WERI-Rb-1 (cell line): Measurements from ENCODE around the gene ANP32A.

Source experiments
- DNase-seq: peaks from one replicate; pipeline ENCODE4 v3.0.0-alpha.2; 2020
- H3K27ac ChIP-seq: fragments of 250-450 bp; sonication (Bioruptor Pico); 2 replicates; pipeline ENCODE4 v1.5.1; 2020; ENCODE audit warnings: mild to moderate bottlenecking, moderate library complexity
- H3K27me3 ChIP-seq: fragments of 250-450 bp; sonication (Bioruptor Pico); 2 replicates; pipeline ENCODE4 v1.5.1; 2021; ENCODE audit warnings: mild to moderate bottlenecking, low read depth, moderate library complexity; ENCODE audit not compliant: insufficient read depth, severe bottlenecking
- H3K36me3 ChIP-seq: fragments of 250-450 bp; sonication (Bioruptor Pico); 2 replicates; pipeline ENCODE4 v1.5.1; 2020; ENCODE audit warnings: mild to moderate bottlenecking, moderate library complexity
- H3K4me3 ChIP-seq: 2 replicates; pipeline ENCODE4 v1.5.1; 2011; ENCODE audit warnings: low read depth, mild to moderate bottlenecking, control low read depth, low read length
- H3K9me3 ChIP-seq: fragments of 250-450 bp; sonication (Bioruptor Pico); 2 replicates; pipeline ENCODE4 v1.5.1; 2021; ENCODE audit warnings: mild to moderate bottlenecking, moderate library complexity; ENCODE audit not compliant: severe bottlenecking
- CTCF ChIP-seq: IDR thresholded peaks from 2 replicates; pipeline ENCODE4 v1.5.1; 2011; ENCODE audit warnings: low read depth, mild to moderate bottlenecking, control low read depth, inconsistent platforms, low read length

ANP32A gene

GRCh38 chr15:68812597-68813431 lies 7.9 kb downstream of the ANP32A start:
- H3K4me3 ChIP-seq, result no peak overlapping the region
- H3K36me3 ChIP-seq, result peaks cover 39% of the 10 kb centered on the region
- H3K27ac ChIP-seq, result no peak overlapping the region
- no peaks in the 10 kb centered on the region for H3K27me3 ChIP-seq
- H3K9me3 ChIP-seq, result no peaks in the 10 kb centered on the region
- no peak for DNase-seq
- no peak for TF ChIP-seq CTCF

- Histone ChIP-seq H3K27ac (no peak overlapping the region), H3K36me3 (peaks cover 45% of the 10 kb centered on the region), H3K4me3 (no peak overlapping the region), H3K9me3 (no peaks in the 10 kb centered on the region), H3K27me3 (no peaks in the 10 kb centered on the region)
- TF ChIP-seq CTCF, result no peak
- DNase-seq, result no peak
Measured at GRCh38 chr15:68812069-68812468, 8.6 kb downstream of the ANP32A start.

- no peaks in the 10 kb centered on the region for H3K9me3 ChIP-seq
- H3K4me3 ChIP-seq, result no peak overlapping the region
- no peak overlapping the region for H3K27ac ChIP-seq
- DNase-seq, result no peak
- H3K36me3 ChIP-seq, result peaks cover 47% of the 10 kb centered on the region
- no peaks in the 10 kb centered on the region for H3K27me3 ChIP-seq
- no peak for TF ChIP-seq CTCF
Measured at GRCh38 chr15:68809517-68809916, 11.2 kb downstream of the ANP32A start.

- peaks cover 55% of the 10 kb centered on the region for H3K36me3 ChIP-seq
- H3K4me3 ChIP-seq, result no peak overlapping the region
- no peak for TF ChIP-seq CTCF
- H3K9me3 ChIP-seq, result no peaks in the 10 kb centered on the region
- DNase-seq, result no peak
- no peak overlapping the region for H3K27ac ChIP-seq
- H3K27me3 ChIP-seq, result no peaks in the 10 kb centered on the region
Measured at GRCh38 chr15:68808770-68809169, 11.9 kb downstream of the ANP32A start.

GRCh38 chr15:68808091-68808490 lies 12.6 kb downstream of the ANP32A start:
- no peaks in the 10 kb centered on the region for H3K9me3 ChIP-seq
- no peak overlapping the region for H3K27ac ChIP-seq
- no peaks in the 10 kb centered on the region for H3K27me3 ChIP-seq
- no peak for TF ChIP-seq CTCF
- DNase-seq, result no peak
- H3K4me3 ChIP-seq, result no peak overlapping the region
- peaks cover 58% of the 10 kb centered on the region for H3K36me3 ChIP-seq

GRCh38 chr15:68807249-68807648 lies 13.4 kb downstream of the ANP32A start:
- Histone ChIP-seq H3K4me3 (no peak overlapping the region), H3K36me3 (peaks cover 61% of the 10 kb centered on the region), H3K27ac (no peak overlapping the region), H3K9me3 (no peaks in the 10 kb centered on the region), H3K27me3 (no peaks in the 10 kb centered on the region)
- TF ChIP-seq CTCF, result no peak
- DNase-seq, result no peak
